Neural cell (in vitro differentiated cells): ENCODE measurements around the gene C4A. TPM values are rescaled to one million over a fixed set of nuclear protein-coding genes. Genes with fewer than 3 reads are reported as not detected.
"Not testable (repeated sequence)": the region's sequence is repeated elsewhere in the genome, so short reads cannot be mapped to it uniquely, and the experiment has no call there.

Experiments used
- H2AFZ ChIP-seq: fragments of 200-600, 300-800 bp; sonication (generic), shearing (Covaris generic); 2 replicates; pipeline ENCODE4 v1.6.0; 2014; ENCODE audit warnings: low read depth, mild to moderate bottlenecking, antibody characterized with exemption, low read length, moderate library complexity
- H3F3A ChIP-seq: fragments of 200-600 bp; shearing (Covaris generic); 2 replicates; pipeline ENCODE4 v1.6.1; 2016; ENCODE audit warnings: mild to moderate bottlenecking, moderate library complexity, mixed read lengths, antibody characterized with exemption, low read length; ENCODE audit not compliant: insufficient read depth, poor library complexity, severe bottlenecking
- H3K27ac ChIP-seq: fragments of 200-600, 300-800 bp; sonication (generic), shearing (Covaris generic); 2 replicates; pipeline ENCODE4 v1.5.1; 2014; ENCODE audit warnings: mild to moderate bottlenecking, low read length, moderate library complexity
- H3K27me3 ChIP-seq: fragments of 300-800, 200-600 bp; sonication (generic), shearing (Covaris generic); 2 replicates; pipeline ENCODE4 v1.6.0; 2014; ENCODE audit warnings: mild to moderate bottlenecking, low read depth, low read length, moderate library complexity; ENCODE audit not compliant: insufficient read depth
- H3K36me3 ChIP-seq: fragments of 300-800, 200-600 bp; sonication (generic), shearing (Covaris generic); 2 replicates; pipeline ENCODE4 v1.5.1; 2014; ENCODE audit warnings: mild to moderate bottlenecking, antibody characterized with exemption, low read length, moderate library complexity; ENCODE audit not compliant: insufficient read depth
- H3K4me2 ChIP-seq: fragments of 300-800, 200-600 bp; sonication (generic), shearing (Covaris generic); 2 replicates; pipeline ENCODE4 v1.6.0; 2014; ENCODE audit warnings: mild to moderate bottlenecking, low read length
- H3K4me3 ChIP-seq: fragments of 300-800, 200-600 bp; sonication (generic), shearing (Covaris generic); 2 replicates; pipeline ENCODE4 v1.5.1; 2014; ENCODE audit warnings: mild to moderate bottlenecking, low read length, moderate library complexity
- H3K79me2 ChIP-seq: fragments of 200-600 bp; shearing (Covaris generic); replicated peaks from 2 replicates; pipeline ENCODE4 v1.6.0; 2014; ENCODE audit warnings: mild to moderate bottlenecking, low read length, moderate library complexity; ENCODE audit not compliant: insufficient read depth
- H3K9ac ChIP-seq: fragments of 300-800, 200-600 bp; sonication (generic), shearing (Covaris generic); 2 replicates; pipeline ENCODE4 v1.6.1; 2016; ENCODE audit warnings: mild to moderate bottlenecking, low read length, mixed read lengths
- H3K9me2 ChIP-seq: fragments of 200-600 bp; shearing (Covaris generic); 2 replicates; pipeline ENCODE4 v1.6.1; 2016; ENCODE audit warnings: mild to moderate bottlenecking, low read length, mixed read lengths; ENCODE audit not compliant: insufficient read depth
- H3K9me3 ChIP-seq: fragments of 200-600, 300-800 bp; sonication (generic), shearing (Covaris generic); 2 replicates; pipeline ENCODE4 v1.6.1; 2016; ENCODE audit warnings: mild to moderate bottlenecking, mixed run types, low read length, moderate library complexity, mixed read lengths
- H4K20me1 ChIP-seq: fragments of 200-600 bp; shearing (Covaris generic); 2 replicates; pipeline ENCODE4 v1.6.1; 2016; ENCODE audit warnings: mild to moderate bottlenecking, mixed run types; ENCODE audit not compliant: insufficient read depth
- polyA plus RNA-seq: library from polyadenylated mRNA; depleted of rRNA; stranded (reverse); fragments of >200 nt; gene quantifications from 2 replicates; pipeline ENCODE4 v1.2.3, GENCODE V29; 2014

The C4A gene
- polyA plus RNA-seq, 1 donor from 2014 or later: 4.4 TPM

DNA sequence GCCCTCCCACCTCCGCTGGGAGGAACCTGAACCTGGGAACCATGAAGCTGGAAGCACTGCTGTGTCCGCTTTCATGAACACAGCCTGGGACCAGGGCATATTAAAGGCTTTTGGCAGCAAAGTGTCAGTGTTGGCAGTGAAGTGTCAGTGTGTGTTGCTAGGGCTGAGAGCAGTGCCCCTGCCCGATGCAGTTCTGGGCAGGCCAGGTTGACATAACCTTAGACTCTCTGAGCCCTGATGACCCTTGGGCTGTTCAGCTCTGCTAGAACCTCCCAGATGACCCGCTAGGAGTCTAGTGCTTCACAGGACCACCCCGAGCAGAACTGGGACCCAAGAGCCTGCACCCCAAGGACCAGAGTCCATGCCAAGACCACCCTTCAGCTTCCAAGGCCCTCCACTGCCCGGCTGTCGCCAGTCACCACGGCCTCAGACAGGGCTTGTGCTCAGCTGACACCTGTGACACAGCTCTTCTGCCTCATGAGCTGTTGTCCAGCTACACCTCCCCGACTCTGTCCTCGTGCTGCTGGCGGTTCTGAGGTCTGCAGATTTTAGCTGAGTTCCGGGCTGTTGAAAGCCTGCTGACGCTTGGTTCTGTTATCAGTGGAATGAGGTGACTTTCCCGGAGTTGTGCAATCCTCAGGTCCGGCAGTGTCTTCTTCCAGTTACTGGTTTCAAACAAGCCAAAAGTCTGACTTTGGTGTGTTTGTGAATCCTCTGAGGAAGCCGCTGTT, 53.6 kb downstream of the C4A start:
- not testable (repeated sequence) for H3F3A ChIP-seq, H3K9me3 ChIP-seq, H3K27ac ChIP-seq, H3K36me3 ChIP-seq, H4K20me1 ChIP-seq, H3K9me2 ChIP-seq, H3K79me2 ChIP-seq, H3K4me3 ChIP-seq, H2AFZ ChIP-seq, H3K9ac ChIP-seq, H3K4me2 ChIP-seq, H3K27me3 ChIP-seq

DNA sequence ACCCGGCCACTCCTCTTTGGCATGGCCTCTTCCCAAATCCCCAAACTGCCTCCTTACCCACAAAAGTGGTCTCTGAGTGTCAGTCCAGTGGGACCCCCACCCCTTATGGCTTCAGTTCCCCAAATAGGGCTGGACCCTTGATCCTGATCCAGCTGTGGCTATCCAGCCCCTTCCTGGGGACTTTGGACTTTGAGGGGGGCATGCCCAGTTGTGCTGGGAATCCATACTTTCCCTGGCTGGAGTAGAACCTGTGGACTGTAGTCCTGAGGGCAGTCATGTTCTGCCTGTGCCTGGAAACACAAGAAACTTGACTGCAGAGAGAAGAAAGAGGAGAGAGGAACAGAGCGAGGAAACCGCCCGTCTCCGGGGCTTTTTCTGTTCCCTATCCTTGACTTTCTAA, 55.3 kb downstream of the C4A start:
- not testable (repeated sequence) for H2AFZ ChIP-seq, H3K4me3 ChIP-seq, H3K4me2 ChIP-seq, H4K20me1 ChIP-seq, H3K27ac ChIP-seq, H3K9me3 ChIP-seq, H3K36me3 ChIP-seq, H3F3A ChIP-seq, H3K79me2 ChIP-seq, H3K9me2 ChIP-seq, H3K27me3 ChIP-seq, H3K9ac ChIP-seq

DNA sequence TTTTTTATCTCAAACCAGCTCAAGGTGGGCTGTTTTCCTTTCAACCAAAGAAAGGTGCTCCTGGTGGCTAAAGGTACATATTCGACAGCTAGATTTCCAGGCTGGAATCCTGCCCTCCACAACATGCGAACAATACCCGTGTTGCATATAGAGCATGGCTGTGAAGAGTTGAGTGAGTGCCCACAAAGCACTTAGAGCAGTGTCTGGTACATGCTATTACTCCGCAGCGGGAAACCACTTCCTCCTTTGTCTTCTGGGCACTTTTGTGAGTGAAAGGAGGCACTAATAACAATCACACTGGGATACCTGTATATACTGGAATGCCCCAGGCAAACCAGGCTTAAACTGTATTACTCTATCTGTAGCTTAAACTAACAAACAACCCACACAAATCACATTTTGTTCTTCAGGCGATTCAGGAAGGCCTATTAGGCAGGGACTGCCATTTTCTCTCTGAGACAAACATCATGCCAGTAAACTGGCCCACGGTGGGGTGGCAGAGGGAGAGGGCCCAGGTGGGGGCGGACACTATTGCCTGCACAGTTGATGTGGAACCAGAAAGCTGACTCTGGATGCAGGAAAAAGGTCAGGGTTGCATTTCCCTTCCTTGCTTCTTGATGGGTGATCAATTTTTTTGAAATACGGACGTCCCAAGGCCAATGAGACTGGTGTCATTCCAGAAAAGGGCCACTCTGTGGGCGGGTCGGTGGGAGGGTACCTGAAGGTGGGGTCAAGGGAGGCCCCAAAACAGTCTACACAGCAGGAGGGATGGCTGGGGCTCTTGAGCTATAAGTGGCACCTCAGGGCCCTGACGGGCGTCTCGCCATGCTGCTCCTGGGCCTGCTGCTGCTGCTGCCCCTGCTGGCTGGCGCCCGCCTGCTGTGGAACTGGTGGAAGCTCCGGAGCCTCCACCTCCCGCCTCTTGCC, 56.0 kb downstream of the C4A start, which contains the start of gene CYP21A2:
Gene CYP21A2, plus strand, starts transcription at position 818 of the 927 bp plus-strand sequence. Its CDS starts 8 bp downstream, at position 826.
- not testable (repeated sequence) for H4K20me1 ChIP-seq, H3K4me2 ChIP-seq, H3K36me3 ChIP-seq, H3K9me2 ChIP-seq, H3K27ac ChIP-seq, H3K79me2 ChIP-seq, H3F3A ChIP-seq, H3K9ac ChIP-seq, H2AFZ ChIP-seq, H3K27me3 ChIP-seq, H3K9me3 ChIP-seq, H3K4me3 ChIP-seq

DNA sequence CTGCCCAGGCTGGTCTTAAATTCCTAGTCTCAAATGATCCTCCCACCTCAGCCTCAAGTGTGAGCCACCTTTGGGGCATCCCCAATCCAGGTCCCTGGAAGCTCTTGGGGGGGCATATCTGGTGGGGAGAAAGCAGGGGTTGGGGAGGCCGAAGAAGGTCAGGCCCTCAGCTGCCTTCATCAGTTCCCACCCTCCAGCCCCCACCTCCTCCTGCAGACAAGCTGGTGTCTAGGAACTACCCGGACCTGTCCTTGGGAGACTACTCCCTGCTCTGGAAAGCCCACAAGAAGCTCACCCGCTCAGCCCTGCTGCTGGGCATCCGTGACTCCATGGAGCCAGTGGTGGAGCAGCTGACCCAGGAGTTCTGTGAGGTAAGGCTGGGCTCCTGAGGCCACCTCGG, 57.0 kb downstream of the C4A start:
- not testable (repeated sequence) for H3K27me3 ChIP-seq, H3K4me3 ChIP-seq, H3K36me3 ChIP-seq, H3K27ac ChIP-seq, H3K4me2 ChIP-seq, H3K9ac ChIP-seq, H3K9me2 ChIP-seq, H3F3A ChIP-seq, H2AFZ ChIP-seq, H4K20me1 ChIP-seq, H3K79me2 ChIP-seq, H3K9me3 ChIP-seq

DNA sequence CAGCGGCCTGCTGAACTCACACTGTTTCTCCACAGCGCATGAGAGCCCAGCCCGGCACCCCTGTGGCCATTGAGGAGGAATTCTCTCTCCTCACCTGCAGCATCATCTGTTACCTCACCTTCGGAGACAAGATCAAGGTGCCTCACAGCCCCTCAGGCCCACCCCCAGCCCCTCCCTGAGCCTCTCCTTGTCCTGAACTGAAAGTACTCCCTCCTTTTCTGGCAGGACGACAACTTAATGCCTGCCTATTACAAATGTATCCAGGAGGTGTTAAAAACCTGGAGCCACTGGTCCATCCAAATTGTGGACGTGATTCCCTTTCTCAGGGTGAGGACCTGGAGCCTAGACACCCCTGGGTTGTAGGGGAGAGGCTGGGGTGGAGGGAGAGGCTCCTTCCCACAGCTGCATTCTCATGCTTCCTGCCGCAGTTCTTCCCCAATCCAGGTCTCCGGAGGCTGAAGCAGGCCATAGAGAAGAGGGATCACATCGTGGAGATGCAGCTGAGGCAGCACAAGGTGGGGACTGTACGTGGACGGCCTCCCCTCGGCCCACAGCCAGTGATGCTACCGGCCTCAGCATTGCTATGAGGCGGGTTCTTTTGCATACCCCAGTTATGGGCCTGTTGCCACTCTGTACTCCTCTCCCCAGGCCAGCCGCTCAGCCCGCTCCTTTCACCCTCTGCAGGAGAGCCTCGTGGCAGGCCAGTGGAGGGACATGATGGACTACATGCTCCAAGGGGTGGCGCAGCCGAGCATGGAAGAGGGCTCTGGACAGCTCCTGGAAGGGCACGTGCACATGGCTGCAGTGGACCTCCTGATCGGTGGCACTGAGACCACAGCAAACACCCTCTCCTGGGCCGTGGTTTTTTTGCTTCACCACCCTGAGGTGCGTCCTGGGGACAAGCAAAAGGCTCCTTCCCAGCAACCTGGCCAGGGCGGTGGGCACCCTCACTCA, 57.7 kb downstream of the C4A start:
- H2AFZ ChIP-seq, H3K36me3 ChIP-seq, H3K9me2 ChIP-seq, H3K27ac ChIP-seq, H3K9ac ChIP-seq, H3K4me3 ChIP-seq, H3K4me2 ChIP-seq, H3F3A ChIP-seq, H3K79me2 ChIP-seq, H3K27me3 ChIP-seq, H3K9me3 ChIP-seq, H4K20me1 ChIP-seq: not testable (repeated sequence)

DNA sequence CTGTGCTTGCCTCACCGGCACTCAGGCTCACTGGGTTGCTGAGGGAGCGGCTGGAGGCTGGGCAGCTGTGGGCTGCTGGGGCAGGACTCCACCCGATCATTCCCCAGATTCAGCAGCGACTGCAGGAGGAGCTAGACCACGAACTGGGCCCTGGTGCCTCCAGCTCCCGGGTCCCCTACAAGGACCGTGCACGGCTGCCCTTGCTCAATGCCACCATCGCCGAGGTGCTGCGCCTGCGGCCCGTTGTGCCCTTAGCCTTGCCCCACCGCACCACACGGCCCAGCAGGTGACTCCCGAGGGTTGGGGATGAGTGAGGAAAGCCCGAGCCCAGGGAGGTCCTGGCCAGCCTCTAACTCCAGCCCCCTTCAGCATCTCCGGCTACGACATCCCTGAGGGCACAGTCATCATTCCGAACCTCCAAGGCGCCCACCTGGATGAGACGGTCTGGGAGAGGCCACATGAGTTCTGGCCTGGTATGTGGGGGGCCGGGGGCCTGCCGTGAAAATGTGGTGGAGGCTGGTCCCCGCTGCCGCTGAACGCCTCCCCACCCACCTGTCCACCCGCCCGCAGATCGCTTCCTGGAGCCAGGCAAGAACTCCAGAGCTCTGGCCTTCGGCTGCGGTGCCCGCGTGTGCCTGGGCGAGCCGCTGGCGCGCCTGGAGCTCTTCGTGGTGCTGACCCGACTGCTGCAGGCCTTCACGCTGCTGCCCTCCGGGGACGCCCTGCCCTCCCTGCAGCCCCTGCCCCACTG, 58.6 kb downstream of the C4A start:
- H3F3A ChIP-seq, H3K9me3 ChIP-seq, H3K36me3 ChIP-seq, H3K9me2 ChIP-seq, H3K27ac ChIP-seq, H3K4me2 ChIP-seq, H4K20me1 ChIP-seq, H3K4me3 ChIP-seq, H3K79me2 ChIP-seq, H3K27me3 ChIP-seq, H2AFZ ChIP-seq, H3K9ac ChIP-seq: not testable (repeated sequence)

DNA sequence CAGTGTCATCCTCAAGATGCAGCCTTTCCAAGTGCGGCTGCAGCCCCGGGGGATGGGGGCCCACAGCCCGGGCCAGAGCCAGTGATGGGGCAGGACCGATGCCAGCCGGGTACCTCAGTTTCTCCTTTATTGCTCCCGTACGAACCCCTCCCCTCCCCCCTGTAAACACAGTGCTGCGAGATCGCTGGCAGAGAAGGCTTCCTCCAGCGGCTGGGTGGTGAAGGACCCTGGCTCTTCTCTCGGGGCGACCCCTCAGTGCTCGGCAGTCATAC, 59.1 kb downstream of the C4A start:
- H4K20me1 ChIP-seq, H3K4me3 ChIP-seq, H3K36me3 ChIP-seq, H3K9me2 ChIP-seq, H3F3A ChIP-seq, H3K27me3 ChIP-seq, H3K9me3 ChIP-seq, H2AFZ ChIP-seq, H3K4me2 ChIP-seq, H3K9ac ChIP-seq, H3K27ac ChIP-seq, H3K79me2 ChIP-seq: not testable (repeated sequence)
